Colonic mucosa (tissue), 4 donors: Measurements from ENCODE around the gene AOPEP. TPM values are rescaled to one million over a fixed set of nuclear protein-coding genes. Genes with fewer than 3 reads are reported as not detected.

Source experiments
- DNase-seq: peaks from one replicate; pipeline ENCODE4 v3.0.0-alpha.2; 2020
- H3K27ac ChIP-seq: fragments of 200-600 bp; one replicate; pipeline ENCODE4 v1.8.0; 2021
- H3K27me3 ChIP-seq: fragments of 200-600 bp; one replicate; pipeline ENCODE4 v1.8.0; 2021
- H3K36me3 ChIP-seq: fragments of 200-600 bp; one replicate; pipeline ENCODE4 v1.8.0; 2021
- H3K4me1 ChIP-seq: fragments of 200-600 bp; one replicate; pipeline ENCODE4 v1.8.0; 2021; ENCODE audit warnings: mild to moderate bottlenecking
- H3K4me3 ChIP-seq: fragments of 200-600 bp; one replicate; pipeline ENCODE4 v1.8.0; 2021
- H3K9ac ChIP-seq, 2 donors: one replicate each; pipeline ENCODE4 v1.7.0; 2013; ENCODE audit warnings: control low read depth in 2 of 2, low read depth in 2 of 2, low read length in 2 of 2
- H3K9me3 ChIP-seq: fragments of 200-600 bp; one replicate; pipeline ENCODE4 v1.8.0; 2021
- CTCF ChIP-seq: fragments of 200-600 bp; IDR thresholded peaks from one replicate; pipeline ENCODE4 v1.8.0; 2022; ENCODE audit warnings: antibody characterized with exemption, mild to moderate bottlenecking
- intact Hi-C: fragments of 100-400 bp; cut with DNase I; formaldehyde crosslinking; loops from one replicate; pipeline ENCODE4 v1.14.1; 2022
- total RNA-seq, 2 donors: library from RNA; stranded (reverse); fragmentation: NEBNext Ultra II Directional in 1 of 2; extraction: Animal tissue kit (Norgen Biotek cat#: 25700) in 1 of 2; gene quantifications; one replicate each; pipeline ENCODE4 v1.2.1, GENCODE V29; 2021
- donor health status: healthy.
- donor health status: DM: no; HTN: no; CAD: no.
- donor health status: DM: no; HTN: no; CAD: no.

The AOPEP gene
- total RNA-seq, 2 donors from 2014 or later = 38.4 to 43.2 TPM

GRCh38 chr9:94904806-94905205 lies 178.3 kb downstream of the AOPEP start:
- no peak overlapping the region for H3K4me3 ChIP-seq
- no peaks in the 10 kb centered on the region for H3K9me3 ChIP-seq
- intact Hi-C loops = no loop called here
- H3K9ac ChIP-seq = no peak overlapping the region
- no peak overlapping the region for H3K27ac ChIP-seq
- no peak for TF ChIP-seq CTCF
- H3K4me1 ChIP-seq = no peaks in the 10 kb centered on the region
- H3K27me3 ChIP-seq = no peaks in the 10 kb centered on the region
- no peak for DNase-seq
- H3K36me3 ChIP-seq = no peaks in the 10 kb centered on the region

DNA sequence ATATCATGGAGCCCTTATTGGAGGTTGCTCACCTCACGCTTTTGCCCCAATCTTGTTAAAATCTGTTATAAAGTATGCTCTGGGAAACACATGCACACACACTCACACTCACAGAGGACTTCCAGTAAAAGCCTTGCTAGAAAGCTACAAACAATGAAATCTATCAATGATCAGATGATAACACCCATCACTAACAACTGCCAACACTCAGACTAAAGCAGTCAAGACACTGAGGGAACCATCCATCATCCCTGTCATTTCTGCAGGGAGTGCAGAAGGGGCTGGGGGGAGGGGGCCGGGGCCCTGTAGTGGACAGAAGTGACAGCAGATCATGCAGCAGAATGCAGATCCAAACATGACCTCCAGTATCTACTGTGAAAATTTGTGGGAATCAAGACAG lies 179.1 kb downstream of the AOPEP start:
- no peak for TF ChIP-seq CTCF
- no peak for DNase-seq
- H3K27me3 ChIP-seq = no peaks in the 10 kb centered on the region
- H3K4me3 ChIP-seq = no peak overlapping the region
- H3K4me1 ChIP-seq = no peaks in the 10 kb centered on the region
- no peak overlapping the region for H3K27ac ChIP-seq
- no peaks in the 10 kb centered on the region for H3K9me3 ChIP-seq
- intact Hi-C loops = no loop called here
- no peak overlapping the region for H3K9ac ChIP-seq
- H3K36me3 ChIP-seq = no peaks in the 10 kb centered on the region

DNA sequence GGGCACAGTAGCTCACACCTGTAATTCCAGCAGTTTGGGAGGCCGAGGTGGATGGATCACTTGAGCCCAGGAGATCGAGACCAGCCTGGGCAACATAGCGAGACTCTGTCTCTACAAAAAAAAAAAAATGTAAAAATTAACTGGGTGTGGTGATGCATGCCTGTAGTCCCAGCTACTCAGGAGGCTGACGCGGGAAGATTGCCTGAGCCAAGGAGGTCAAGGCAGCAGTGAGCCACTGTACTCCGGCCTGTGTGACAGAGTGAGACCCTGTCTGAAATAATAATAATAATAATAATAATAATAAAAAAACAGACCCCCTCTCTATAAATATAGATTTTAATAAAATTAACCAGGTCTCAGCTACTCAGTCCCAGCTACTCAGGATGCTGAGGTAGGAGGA lies 179.7 kb downstream of the AOPEP start:
- Histone ChIP-seq H3K9ac (no peak overlapping the region), H3K4me1 (no peaks in the 10 kb centered on the region), H3K4me3 (no peak overlapping the region), H3K27ac (no peak overlapping the region), H3K36me3 (no peaks in the 10 kb centered on the region), H3K9me3 (no peaks in the 10 kb centered on the region), H3K27me3 (no peaks in the 10 kb centered on the region)
- TF ChIP-seq CTCF = no peak
- intact Hi-C loops = no loop called here
- no peak for DNase-seq

DNA sequence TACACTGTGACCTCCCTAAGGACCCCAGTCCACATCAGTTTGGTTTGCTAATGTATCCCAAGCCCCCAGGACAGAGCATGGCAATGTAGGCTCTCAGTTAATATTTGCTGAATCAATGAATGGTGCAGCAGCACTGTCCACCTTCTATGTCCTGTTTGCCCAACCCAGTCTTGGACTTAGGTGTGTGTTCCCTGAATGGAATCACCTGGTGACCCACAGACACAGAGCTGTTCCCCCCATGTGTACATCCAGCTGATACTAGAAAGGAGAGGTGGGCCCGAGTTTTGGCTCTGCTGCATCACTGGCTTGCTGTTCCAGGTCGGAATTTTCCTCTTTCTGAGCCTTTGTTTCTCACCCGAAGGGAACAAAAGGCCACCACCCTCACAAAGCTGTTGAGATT lies 180.2 kb downstream of the AOPEP start:
- intact Hi-C loops = no loop called here
- H3K4me3 ChIP-seq = no peak overlapping the region
- no peak overlapping the region for H3K9ac ChIP-seq
- H3K4me1 ChIP-seq = no peaks in the 10 kb centered on the region
- H3K36me3 ChIP-seq = no peaks in the 10 kb centered on the region
- no peaks in the 10 kb centered on the region for H3K9me3 ChIP-seq
- no peak for TF ChIP-seq CTCF
- no peak overlapping the region for H3K27ac ChIP-seq
- no peaks in the 10 kb centered on the region for H3K27me3 ChIP-seq
- no peak for DNase-seq

DNA sequence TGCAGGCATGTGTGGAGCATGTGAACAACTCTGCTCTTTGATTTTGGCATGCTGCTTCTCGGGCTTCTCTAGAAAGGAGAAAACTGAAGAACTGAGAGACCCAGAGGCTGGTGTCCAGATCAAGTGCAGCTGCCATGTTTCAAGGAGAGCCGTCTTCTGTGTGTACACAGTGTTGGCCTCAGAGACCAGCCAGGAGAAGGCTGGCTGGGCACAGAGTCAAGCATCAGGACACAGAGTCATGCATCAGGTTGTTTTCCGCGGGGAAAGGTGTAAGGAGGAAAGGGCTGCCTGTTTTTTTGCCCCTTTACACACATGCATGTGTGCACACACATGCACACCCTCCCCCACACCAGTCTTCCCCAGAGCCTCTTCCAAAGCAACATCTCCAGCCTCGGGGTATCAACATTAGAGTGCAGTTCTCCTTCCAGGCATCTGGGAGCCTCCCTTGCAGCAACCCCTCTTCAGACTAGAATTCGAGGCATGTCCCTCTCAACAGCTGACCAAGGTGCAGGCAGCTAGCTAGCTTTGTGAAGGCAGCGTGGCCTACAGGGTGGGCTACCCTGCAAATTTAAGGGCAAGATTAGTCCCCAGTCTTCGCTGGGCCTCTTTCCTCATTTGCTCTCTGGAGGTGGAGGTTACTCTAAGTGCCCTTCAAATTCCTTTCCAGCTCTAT lies 180.9 kb downstream of the AOPEP start:
- no peaks in the 10 kb centered on the region for H3K9me3 ChIP-seq
- H3K4me3 ChIP-seq = no peak overlapping the region
- TF ChIP-seq CTCF = no peak
- H3K4me1 ChIP-seq = no peaks in the 10 kb centered on the region
- no peak for DNase-seq
- H3K9ac ChIP-seq = no peak overlapping the region
- intact Hi-C loops = no loop called here
- no peaks in the 10 kb centered on the region for H3K36me3 ChIP-seq
- no peaks in the 10 kb centered on the region for H3K27me3 ChIP-seq
- H3K27ac ChIP-seq = no peak overlapping the region
